ENCODE results near the gene CACNA1S. TPM values are rescaled to one million over a fixed set of nuclear protein-coding genes. Genes with fewer than 3 reads are reported as not detected.

CACNA1S gene
- total RNA-seq, 1 experiment from 2014 or later = not detected

GRCh38 chr1:201042779-201043461 lies 69.3 kb downstream of the CACNA1S start:
- no peak overlapping the region; a peak in 1 of 5 replicates for H3K4me3 Mint-ChIP-seq
- peaks cover 2% of the 10 kb centered on the region for H3K27me3 Mint-ChIP-seq (ENCODE audit: low read depth)
- H3K36me3 Mint-ChIP-seq (ENCODE audit: insufficient read depth in 1 of 3, low read depth in 3 of 3) = no peaks in the 10 kb centered on the region
- Histone ChIP-seq H2BK12ac (ENCODE audit: insufficient read length, low read depth, low read length) (no peak overlapping the region), H3K27me3 (ENCODE audit: insufficient read depth, low read length) (no peaks in the 10 kb centered on the region), H3T11ph (ENCODE audit: low read length) (no peak overlapping the region), H3K18ac (ENCODE audit: insufficient read length, low read depth, low read length) (no peak overlapping the region), H3K4ac (ENCODE audit: low read depth, low read length) (no peak overlapping the region), H3K79me1 (ENCODE audit: insufficient read depth, low read depth, low read length, poor library complexity, severe bottlenecking) (no peaks in the 10 kb centered on the region), H2AK5ac (ENCODE audit: insufficient read length, low read length) (no peak overlapping the region), H3K14ac (ENCODE audit: insufficient read depth, low read length) (no peak overlapping the region), H3K79me2 (ENCODE audit: insufficient read depth, low read length) (no peaks in the 10 kb centered on the region), H3K9me3 (ENCODE audit: control insufficient read depth, low read depth, low read length) (no peaks in the 10 kb centered on the region), H3K23me2 (ENCODE audit: insufficient read length, low read depth, low read length, poor library complexity, severe bottlenecking) (no peaks in the 10 kb centered on the region), H3K27ac (ENCODE audit: insufficient read length, low read depth, low read length) (no peak overlapping the region), H3K4me2 (ENCODE audit: insufficient read depth, insufficient read length, low read length) (no peak overlapping the region), H2BK120ac (ENCODE audit: low read depth, low read length, poor library complexity, severe bottlenecking) (no peak overlapping the region), H2BK20ac (ENCODE audit: low read depth, low read length, poor library complexity, severe bottlenecking) (no peak overlapping the region), H4K8ac (replicated peaks; ENCODE audit: insufficient read length, low read depth, low read length) (no peak overlapping the region), H4K5ac (ENCODE audit: insufficient read length, low read depth, low read length) (no peak overlapping the region), H2BK5ac (ENCODE audit: insufficient read length, low read length) (no peak overlapping the region), H4K91ac (ENCODE audit: insufficient read length, low read depth, low read length) (no peak overlapping the region), H3K56ac (ENCODE audit: insufficient read length, low read depth, low read length) (no peak overlapping the region), H3K4me1 (ENCODE audit: insufficient read depth, low read length) (no peaks in the 10 kb centered on the region), H2BK15ac (ENCODE audit: low read depth, low read length) (no peak overlapping the region), H4K20me1 (ENCODE audit: control insufficient read depth, insufficient read depth, insufficient read length) (no peaks in the 10 kb centered on the region), H2AFZ (ENCODE audit: low read length) (no peak overlapping the region), H3K23ac (ENCODE audit: insufficient read length, low read depth, low read length) (no peak overlapping the region), H3K9ac (ENCODE audit: extremely low read depth, insufficient read length, low read length) (no peak overlapping the region)
- no peaks in the 10 kb centered on the region for H3K9me3 Mint-ChIP-seq
- no peak overlapping the region for H3K27ac Mint-ChIP-seq
- TF ChIP-seq, protein P1, sequence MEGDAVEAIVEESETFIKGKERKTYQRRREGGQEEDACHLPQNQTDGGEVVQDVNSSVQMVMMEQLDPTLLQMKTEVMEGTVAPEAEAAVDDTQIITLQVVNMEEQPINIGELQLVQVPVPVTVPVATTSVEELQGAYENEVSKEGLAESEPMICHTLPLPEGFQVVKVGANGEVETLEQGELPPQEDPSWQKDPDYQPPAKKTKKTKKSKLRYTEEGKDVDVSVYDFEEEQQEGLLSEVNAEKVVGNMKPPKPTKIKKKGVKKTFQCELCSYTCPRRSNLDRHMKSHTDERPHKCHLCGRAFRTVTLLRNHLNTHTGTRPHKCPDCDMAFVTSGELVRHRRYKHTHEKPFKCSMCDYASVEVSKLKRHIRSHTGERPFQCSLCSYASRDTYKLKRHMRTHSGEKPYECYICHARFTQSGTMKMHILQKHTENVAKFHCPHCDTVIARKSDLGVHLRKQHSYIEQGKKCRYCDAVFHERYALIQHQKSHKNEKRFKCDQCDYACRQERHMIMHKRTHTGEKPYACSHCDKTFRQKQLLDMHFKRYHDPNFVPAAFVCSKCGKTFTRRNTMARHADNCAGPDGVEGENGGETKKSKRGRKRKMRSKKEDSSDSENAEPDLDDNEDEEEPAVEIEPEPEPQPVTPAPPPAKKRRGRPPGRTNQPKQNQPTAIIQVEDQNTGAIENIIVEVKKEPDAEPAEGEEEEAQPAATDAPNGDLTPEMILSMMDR (conservative IDR thresholded peaks at IDR 0.05) = peak; percentile 92
- WGBS (ENCODE audit: extremely low coverage, insufficient read length, low lambda C conversion rate) = no CpG with 5 or more reads among the region's 13 CpGs
- DNase-seq = peak; percentile 69
- H3K4me1 Mint-ChIP-seq = peaks cover 0 to 2% of the 10 kb centered on the region in 2 experiments; a peak in 1 of 4 replicates

Measured in H9 (cell line).